AG04450 (cell line): ENCODE data around the gene RACGAP1. TPM values are rescaled to one million over a fixed set of nuclear protein-coding genes. Genes with fewer than 3 reads are reported as not detected.

ENCODE experiments used
- CTCF ChIA-PET: fragments of 300-600, 350-600 bp; formaldehyde crosslinking; extraction: SDS; loops from one replicate; lab custom pipeline; 2022; ENCODE audit warnings: antibody characterized with exemption, inconsistent platforms; lab: Charles Lee
- POLR2A ChIA-PET: fragments of 350-600 bp; formaldehyde crosslinking; extraction: SDS; loops from one replicate; lab custom pipeline; 2021; ENCODE audit warnings: antibody characterized with exemption, inconsistent platforms; lab: Yijun Ruan, JAX
- DNase-seq: peaks from one replicate; pipeline ENCODE4 v3.0.0-alpha.2; 2011; ENCODE audit warnings: low read depth, low spot score
- H3K27ac ChIP-seq: one replicate; pipeline ENCODE4 v1.5.1; 2012; ENCODE audit warnings: low read depth, low read length, control low read depth
- H3K27me3 ChIP-seq: one replicate; pipeline ENCODE4 v1.6.0; 2012; ENCODE audit warnings: low read length; ENCODE audit not compliant: control insufficient read depth, insufficient read depth
- H3K4me3 ChIP-seq: 2 replicates; pipeline ENCODE4 v1.5.1; 2011; ENCODE audit warnings: mild to moderate bottlenecking, low read depth, low read length, control low read depth
- H3K9me3 ChIP-seq: 2 replicates; pipeline ENCODE4 v1.5.1; 2012; ENCODE audit warnings: low read length; ENCODE audit not compliant: control insufficient read depth, insufficient read depth
- polyA plus RNA-seq: library from polyadenylated mRNA; depleted of rRNA; stranded (reverse); fragments of >200 nt; gene quantifications from 2 replicates; pipeline ENCODE4 v1.2.3, GENCODE V29; 2011
- TF ChIP-seq, protein P1 (sequence below): IDR thresholded peaks from 2 replicates; pipeline ENCODE4 v1.5.1; 2011; ENCODE audit warnings: low read depth, low read length, control low read depth, inconsistent platforms

Gene RACGAP1
- polyA plus RNA-seq, 1 experiment = 26.2 TPM

DNA sequence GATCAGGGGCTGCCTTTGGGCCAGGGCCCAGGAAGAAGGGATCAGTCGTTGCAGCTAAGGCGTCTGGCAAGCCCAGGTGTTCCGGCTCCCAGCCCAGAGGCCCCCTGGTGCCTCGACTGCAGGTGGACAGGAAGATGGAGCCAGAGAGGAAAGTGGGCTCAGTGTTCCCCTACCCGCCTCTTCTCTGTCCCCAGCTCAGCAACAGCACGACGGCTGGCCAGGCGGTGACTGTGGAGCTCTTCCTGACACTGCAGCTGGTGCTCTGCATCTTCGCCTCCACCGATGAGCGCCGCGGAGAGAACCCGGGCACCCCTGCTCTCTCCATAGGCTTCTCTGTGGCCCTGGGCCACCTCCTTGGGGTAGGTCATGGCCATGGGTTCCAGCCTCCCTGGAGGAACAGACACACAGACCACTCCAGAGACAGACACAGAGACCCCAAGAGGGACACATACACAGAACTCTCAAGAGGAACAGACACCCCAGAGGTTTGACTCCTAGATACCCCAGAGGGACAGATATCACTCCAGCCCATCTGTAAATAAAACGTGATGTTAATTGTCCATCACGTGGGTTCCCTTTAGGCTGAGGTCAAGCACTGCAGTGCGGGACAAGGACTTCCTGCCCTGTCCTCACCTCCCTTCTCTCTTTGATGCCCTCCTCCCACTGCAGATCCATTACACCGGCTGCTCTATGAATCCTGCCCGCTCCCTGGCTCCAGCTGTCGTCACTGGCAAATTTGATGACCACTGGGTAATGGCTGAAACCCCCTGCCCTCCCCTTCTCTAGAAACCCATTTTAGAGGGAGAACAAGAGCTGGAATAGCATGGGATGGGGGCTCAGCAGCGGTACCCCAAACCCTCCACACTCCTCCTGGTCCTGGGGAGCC, 71.1 kb downstream of the RACGAP1 start:
- DNase-seq = no peak
- no peak overlapping the region for H3K27ac ChIP-seq
- ChIA-PET CTCF (interaction anchor here (0.6 to 1.1 kb wide), 3 partner anchors 8 to 13 kb away, joined by 3 to 7 read pairs (median 3); no protein-coding TSS in a partner anchor), POLR2A (no interaction called here)
- H3K4me3 ChIP-seq = no peak overlapping the region
- H3K9me3 ChIP-seq = peaks cover 3% of the 10 kb centered on the region; the same call in 1 of the 2 replicates
- TF ChIP-seq, protein P1, sequence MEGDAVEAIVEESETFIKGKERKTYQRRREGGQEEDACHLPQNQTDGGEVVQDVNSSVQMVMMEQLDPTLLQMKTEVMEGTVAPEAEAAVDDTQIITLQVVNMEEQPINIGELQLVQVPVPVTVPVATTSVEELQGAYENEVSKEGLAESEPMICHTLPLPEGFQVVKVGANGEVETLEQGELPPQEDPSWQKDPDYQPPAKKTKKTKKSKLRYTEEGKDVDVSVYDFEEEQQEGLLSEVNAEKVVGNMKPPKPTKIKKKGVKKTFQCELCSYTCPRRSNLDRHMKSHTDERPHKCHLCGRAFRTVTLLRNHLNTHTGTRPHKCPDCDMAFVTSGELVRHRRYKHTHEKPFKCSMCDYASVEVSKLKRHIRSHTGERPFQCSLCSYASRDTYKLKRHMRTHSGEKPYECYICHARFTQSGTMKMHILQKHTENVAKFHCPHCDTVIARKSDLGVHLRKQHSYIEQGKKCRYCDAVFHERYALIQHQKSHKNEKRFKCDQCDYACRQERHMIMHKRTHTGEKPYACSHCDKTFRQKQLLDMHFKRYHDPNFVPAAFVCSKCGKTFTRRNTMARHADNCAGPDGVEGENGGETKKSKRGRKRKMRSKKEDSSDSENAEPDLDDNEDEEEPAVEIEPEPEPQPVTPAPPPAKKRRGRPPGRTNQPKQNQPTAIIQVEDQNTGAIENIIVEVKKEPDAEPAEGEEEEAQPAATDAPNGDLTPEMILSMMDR = no peak
- H3K27me3 ChIP-seq = peaks cover 80% of the 10 kb centered on the region

DNA sequence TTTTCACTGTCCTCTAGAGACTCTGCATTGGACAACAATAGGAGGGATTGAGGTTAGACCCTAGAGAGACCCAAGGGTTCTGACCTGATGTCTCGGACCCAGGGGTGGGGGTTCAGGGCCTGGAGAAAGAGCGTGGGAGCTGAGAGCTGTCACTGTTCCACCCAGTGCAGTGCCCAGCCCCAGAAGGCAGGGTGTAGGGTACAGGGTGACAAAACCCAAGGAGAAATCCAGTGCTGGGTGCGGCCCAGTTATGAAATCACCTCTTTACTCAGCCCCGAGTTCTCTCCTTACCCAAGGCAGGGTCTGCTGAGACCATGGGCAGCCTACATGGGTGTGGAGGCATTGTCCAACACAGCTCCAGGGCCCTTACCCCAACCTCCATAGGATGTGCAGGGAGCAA, 72.1 kb downstream of the RACGAP1 start:
- H3K9me3 ChIP-seq = peaks cover 3% of the 10 kb centered on the region; the same call in 1 of the 2 replicates
- POLR2A ChIA-PET = no interaction called here

DNA sequence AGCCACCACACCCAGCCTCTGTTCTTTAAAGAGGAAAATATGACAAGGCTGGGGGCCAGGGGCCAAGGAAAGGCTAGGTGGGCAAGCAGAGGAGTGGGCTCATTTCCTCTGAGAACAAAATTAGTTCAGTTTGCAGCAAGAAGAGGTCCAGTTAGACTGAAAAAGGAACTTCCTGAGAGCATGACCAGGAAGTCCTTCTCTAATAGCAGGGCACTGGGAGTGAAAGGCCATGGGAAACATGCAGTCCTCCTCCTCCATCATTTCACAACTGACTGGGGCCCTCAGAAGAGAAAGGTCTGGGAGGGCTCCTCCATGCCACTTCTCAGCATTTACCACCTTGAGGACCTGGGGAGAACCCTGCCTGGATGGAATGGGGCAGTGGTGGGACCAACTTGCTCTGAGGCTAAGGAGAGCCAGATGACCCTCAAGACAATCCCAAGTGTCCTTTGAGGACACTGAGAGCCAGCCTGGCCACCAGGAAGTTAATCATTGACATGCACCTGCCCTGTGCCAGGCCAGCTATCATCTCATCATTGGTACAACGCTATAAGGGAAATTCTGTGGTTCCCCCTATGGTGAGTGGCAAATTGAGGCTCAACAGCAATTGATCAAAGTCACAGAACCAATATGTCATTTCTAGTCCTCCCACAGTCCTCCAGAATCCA, 72.8 kb downstream of the RACGAP1 start:
- no peak for DNase-seq
- Histone ChIP-seq H3K9me3 (peaks cover 3% of the 10 kb centered on the region; the same call in 1 of the 2 replicates), H3K4me3 (no peak overlapping the region), H3K27me3 (peaks cover 66% of the 10 kb centered on the region), H3K27ac (no peak overlapping the region)
- TF ChIP-seq, protein P1 = no peak
- ChIA-PET CTCF (interaction anchor here (1.1 kb wide), 1 partner anchor 17 kb away, joined by 3 read pairs; no protein-coding TSS in a partner anchor), POLR2A (no interaction called here)

More for the DNA sequence above, 72.1 kb downstream of the RACGAP1 start:
- CTCF ChIA-PET = interaction anchor here (1.1 kb wide), 1 partner anchor 16 kb away, joined by 3 read pairs; no protein-coding TSS in a partner anchor
- Histone ChIP-seq H3K4me3 (no peak overlapping the region), H3K27ac (no peak overlapping the region), H3K27me3 (peaks cover 72% of the 10 kb centered on the region)
- DNase-seq = no peak
- TF ChIP-seq, protein P1 = no peak

DNA sequence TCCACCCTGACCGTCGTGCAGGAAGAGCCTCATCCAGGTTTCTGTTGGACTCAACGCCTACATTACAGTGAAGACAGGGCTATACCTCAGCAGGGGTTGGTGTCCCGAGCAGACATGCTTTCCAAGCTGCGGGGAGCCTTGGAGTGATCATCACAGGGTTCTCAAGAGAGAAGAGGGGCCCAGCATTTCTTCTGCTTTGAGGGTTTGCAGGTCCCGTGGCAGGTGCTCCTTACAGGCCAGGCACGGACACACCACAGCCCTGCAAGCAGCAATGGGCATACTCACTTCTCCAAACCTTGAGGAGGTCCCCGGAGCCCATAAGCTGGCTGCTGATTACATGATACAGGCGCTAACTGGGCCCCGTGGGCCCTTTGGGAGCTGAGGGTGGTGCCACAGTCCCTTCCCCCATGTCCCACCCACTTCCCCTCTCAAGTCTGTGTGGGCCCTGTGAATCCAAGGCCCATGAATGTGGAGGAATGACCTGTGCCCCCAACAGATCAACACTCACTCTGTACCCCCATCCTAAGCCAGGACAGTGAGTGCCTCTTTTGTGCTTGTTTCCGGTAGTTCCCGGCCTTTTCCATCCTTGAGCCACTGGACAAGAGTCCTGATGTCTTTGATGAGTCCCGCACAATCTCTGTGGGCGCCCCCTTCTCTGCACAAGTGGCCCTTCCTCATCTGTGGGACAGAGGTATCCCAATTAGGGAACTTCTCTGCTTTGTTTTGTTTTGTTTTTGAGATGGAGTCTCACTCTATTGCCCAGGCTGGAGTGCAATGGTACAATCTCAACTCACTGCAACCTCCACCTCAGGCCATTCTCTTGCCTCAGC, 73.7 kb downstream of the RACGAP1 start:
- POLR2A ChIA-PET = no interaction called here
- no peak for DNase-seq

More for the DNA sequence above, 73.7 kb downstream of the RACGAP1 start:
- peaks cover 57% of the 10 kb centered on the region for H3K27me3 ChIP-seq
- no peak overlapping the region for H3K4me3 ChIP-seq
- peaks cover 3% of the 10 kb centered on the region; the same call in 1 of the 2 replicates for H3K9me3 ChIP-seq
- CTCF ChIA-PET = interaction anchor here (1.1 kb wide), 1 partner anchor 18 kb away, joined by 3 read pairs; no protein-coding TSS in a partner anchor
- H3K27ac ChIP-seq = no peak overlapping the region
- TF ChIP-seq, protein P1 = no peak
